HL-60/S4 (cell line): Measurements from ENCODE around the gene DENND6A.
"Not testable (repeated sequence)": the region's sequence is repeated elsewhere in the genome, so short reads cannot be mapped to it uniquely, and the experiment has no call there.

Source experiments
- in situ Hi-C: fragments of 300-500 bp; cut with MboI; formaldehyde crosslinking; loops from 2 replicates; pipeline ENCODE4 v1.14.3; 2022; ENCODE audit warnings: low sequenced_read_pairs

Gene DENND6A

DNA sequence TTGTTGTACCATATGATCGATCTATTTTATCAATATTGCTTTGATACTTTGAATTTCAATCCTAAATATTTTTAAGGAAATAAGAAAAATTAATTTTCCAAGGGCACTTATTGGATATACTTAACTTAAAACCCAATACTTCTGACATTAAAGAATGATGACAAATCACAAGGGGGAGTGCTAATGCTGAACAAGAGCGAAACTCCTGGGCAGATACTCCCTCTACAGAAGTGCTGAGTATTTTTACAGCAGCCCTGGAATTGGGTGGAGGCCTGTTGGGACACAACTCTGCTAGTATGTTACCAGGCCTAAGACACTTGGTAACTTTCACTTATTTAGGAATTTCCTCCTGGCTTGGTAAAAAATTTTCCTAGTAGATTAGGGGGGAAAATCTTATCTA is 46.2 kb downstream of the DENND6A start:
- in situ Hi-C loops: no loop called here

GRCh38 chr3:57644740-57645139 is 48.1 kb downstream of the DENND6A start:
- in situ Hi-C loops: no loop called here

DNA sequence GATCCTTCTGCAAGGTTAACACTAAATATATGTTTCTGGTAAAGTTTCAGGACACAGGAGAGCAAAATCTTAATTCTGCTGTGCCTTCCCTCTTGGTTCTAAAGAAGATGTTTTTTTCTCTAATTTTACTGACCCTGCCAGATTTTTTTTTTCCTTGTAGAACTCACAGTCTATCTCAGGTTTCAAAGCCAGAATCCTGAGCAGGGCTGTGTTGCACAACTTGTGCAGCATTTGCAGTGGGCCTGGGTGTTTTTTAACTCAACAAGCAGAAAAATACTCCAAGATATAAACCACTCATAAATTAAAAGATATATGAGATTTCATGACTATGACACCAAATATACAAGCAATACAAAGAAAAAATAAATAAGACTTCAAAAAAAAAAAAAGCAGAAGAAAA is 55.5 kb downstream of the DENND6A start:
- in situ Hi-C loops: no loop called here

GRCh38 chr3:57634259-57634658 is 58.6 kb downstream of the DENND6A start:
- in situ Hi-C loops: not testable (repeated sequence)

- in situ Hi-C loops: no loop called here
Observed at GRCh38 chr3:57627976-57628375, 64.9 kb downstream of the DENND6A start.

DNA sequence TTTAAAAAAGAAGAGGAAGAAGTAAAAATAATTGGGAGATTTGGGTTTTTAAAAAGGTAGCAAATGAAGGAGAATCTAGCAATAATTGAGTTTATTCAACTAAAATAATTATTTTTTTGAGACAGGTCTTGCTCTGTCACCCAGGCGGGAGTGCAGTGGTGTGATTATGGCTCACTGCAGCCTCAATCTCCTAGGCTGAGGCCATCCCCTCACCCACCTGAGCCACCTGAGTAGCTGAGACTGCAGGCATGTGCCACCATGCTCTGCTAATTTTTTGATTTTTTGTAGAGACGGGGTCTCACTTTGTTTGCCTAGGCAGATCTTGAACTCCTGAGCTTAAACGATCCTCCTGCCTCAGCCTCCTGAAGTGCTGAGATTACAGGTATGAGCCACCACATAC is 68.1 kb downstream of the DENND6A start:
- in situ Hi-C loops: no loop called here

DNA sequence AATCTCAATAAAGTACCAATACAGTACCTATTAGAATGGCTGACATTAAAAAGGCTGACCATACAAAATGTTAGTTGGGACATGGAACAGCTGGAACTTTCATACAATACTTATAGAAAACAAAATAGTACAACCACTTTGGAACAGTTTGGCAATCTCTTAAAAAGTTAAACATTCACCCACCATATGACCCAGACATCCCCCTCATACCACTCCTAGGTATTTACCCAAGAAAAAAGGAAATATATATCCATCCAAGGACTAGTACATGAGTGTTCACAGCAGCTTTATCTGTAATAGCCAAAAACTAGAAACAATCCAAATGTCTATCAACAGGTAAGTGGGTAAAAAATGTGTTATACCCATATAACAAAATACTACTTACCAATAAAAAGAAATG is 70.5 kb downstream of the DENND6A start:
- in situ Hi-C loops: no loop called here

DNA sequence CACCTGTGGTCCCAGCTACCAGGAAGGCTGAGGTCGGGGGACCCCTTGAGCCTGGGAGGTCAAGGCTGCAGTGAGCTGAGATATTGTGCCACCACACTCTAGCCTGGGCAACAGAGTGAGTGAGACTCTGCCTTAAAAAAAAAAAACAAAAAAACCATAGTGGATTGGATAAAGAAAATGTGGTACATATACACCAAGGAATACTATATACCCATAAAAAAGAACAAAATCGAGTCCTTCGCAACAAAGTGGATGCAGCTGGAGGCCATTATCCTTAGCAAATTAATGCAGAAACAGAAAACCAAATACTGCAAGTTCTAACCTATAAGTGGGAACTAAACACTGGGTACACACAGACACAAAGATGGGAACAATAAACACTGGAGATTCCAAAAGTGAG is 75.1 kb downstream of the DENND6A start:
- in situ Hi-C loops: no loop called here

DNA sequence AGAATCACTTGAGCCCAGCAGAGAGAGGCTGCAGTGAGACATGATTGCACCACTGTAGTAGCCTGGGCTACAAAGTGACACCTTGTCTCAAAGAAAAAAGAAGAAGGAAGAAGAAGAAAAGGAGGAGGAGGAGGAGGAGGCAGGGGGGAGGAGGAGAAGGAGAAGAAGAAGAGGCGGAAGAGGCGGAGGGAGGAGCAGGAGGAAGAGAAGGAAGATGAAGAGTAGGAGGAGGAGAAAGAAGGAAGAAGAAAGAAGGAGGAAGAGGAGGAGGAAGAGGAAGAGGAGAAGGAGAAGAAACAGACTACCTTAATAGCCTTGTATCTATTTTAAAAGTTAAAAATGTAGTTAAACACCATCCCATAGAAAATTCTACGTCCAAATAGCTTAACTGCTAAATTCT is 76.6 kb downstream of the DENND6A start:
- in situ Hi-C loops: no loop called here

DNA sequence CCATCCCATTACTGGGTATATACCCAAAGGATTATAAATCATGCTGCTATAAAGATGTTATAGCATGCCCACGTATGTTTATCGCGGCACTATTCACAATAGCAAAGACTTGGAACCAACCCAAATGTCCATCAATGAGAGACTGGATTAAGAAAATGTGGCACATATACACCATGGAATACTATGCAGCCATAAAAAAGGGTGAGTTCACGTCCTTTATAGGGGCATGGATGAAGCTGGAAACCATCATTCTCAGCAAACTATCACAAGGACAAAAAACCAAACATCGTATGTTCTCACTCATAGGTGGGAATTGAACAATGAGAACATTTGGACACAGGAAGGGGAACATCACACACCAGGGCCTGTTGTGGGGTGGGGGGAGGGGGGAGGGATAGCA is 81.0 kb downstream of the DENND6A start:
- in situ Hi-C loops: not testable (repeated sequence)

DNA sequence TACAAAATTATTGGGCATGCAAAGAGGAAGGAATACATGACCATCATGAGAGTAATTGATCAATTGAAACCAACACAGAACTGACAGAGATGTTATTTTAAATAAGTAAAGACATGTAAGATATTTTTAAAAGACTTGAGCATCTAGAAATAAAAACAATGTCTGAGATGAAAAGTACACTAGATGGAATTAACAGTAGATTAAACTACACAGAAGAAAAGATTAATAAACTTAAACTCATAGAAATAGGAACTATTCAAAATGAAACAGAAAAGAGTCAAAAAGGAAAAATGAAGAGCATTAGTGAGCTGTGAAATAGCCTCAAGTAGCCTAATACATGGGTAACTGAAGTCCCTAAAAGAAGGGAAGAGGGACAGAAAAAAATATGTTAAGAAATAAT is 87.2 kb downstream of the DENND6A start:
- in situ Hi-C loops: no loop called here

DNA sequence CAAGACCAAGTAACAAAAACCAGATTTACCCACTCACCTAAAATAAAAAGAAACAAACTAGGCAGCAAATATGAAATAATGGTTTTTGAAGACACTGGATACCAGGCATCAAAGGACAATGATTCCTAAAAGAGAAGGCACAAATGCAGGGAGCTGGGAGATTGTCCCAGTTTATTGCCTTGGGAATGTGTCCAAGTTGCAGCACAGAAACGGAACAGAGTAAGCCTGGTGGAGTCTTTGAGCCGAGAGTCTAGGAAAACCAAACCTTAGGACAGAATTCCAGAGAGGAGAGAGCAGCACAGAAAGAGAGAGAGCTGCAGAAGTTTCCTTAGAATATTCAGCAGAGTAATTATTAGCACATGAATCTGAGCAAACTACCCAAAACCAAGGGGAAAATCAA is 87.9 kb downstream of the DENND6A start:
- in situ Hi-C loops: no loop called here

GRCh38 chr3:57600195-57600594 is 92.7 kb downstream of the DENND6A start:
- in situ Hi-C loops: no loop called here

GRCh38 chr3:57598765-57599360 is 94.0 kb downstream of the DENND6A start:
- in situ Hi-C loops: no loop called here

DNA sequence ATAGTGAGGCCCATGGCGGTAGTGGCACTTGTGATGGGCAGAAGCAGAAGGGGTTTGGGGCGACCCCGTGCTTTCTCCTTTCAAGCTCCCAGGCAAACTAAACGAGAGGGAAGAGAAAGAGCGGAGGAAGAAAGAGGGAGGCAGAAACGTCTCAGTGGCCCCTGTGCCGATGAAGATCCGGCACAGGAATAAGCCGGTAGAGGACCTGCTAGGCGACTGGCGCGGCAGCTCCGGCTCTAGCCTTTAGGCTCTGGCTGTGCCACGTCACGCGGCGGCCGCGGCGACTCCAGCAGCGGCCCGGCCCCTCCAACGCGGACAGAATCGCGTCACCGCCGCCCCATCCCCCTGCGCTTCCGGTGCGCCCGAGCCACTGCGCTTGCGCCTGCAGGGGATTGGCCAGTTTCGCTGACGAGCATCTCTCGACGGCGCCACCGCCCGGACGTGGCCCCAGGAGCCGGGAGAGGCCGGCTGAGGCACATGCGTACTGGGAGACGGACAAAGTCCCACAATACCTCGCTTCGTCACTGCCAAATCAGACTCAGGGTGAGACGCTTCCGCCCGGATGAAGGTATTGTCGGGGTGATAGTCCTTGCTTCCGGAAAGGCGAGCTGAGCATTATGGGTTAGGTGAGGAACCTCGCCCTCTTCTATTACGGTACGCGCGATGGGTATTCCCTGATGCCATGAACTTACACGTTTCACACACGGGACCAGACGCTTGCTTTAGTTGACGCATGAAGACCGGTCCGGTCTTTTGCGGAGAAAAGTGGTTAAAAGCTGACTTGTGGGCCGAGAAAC is 95.6 kb downstream of the DENND6A start, which contains the start of gene ARF4:
ARF4 (minus strand) TSS at position 218 of the 797 bp plus-strand sequence; CDS start at position 14, 204 bp downstream.
- in situ Hi-C loops: no loop called here

DNA sequence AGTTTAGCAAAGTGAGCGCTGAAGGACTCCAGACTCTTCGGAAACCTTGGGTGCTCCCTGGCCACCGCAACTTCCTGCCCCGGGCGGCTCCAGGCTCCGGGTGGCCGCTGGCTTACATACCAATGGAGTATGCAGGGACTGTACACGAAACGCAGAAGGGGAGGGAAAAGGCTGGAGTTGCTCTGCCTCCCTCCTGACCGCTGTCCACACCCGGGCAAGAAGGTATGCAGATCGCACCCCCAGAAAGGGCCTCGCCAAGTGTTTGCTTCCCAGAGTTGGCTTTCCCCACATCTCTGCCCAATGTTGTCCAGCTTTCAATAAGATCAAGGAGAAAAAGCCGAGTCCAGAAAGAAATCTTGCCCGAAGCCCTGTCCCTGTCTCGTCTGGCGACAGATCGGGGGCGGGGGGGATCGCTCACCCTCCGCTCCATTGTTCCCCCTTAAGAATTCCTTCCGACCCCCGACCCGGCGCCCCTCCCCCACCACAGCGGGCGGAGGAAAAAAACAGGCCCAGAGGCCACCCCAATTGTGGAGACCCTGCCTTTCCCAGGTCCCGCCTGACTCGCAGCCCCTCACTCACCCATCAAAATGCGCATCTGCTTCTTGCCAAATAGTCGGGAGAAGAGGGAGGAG is 96.3 kb downstream of the DENND6A start:
- in situ Hi-C loops: no loop called here

DNA sequence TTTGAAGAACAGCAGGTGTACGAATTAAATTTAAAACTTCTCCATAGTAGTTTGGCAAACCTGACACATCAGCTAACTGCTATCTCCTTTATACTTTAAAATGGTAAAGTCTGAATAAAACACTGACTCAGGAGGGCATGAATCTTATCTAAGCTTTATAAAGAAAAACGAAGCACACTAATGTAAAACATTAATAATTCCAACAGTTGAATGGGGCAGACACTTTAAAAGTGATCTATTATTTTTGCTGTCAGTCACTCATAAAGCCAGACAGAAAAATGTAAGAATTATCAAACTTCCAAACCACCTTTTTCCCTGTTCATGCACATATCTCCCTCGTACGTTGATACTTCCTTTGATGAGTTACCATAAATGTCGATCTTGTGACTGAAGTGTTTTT is 98.3 kb downstream of the DENND6A start:
- in situ Hi-C loops: no loop called here

DNA sequence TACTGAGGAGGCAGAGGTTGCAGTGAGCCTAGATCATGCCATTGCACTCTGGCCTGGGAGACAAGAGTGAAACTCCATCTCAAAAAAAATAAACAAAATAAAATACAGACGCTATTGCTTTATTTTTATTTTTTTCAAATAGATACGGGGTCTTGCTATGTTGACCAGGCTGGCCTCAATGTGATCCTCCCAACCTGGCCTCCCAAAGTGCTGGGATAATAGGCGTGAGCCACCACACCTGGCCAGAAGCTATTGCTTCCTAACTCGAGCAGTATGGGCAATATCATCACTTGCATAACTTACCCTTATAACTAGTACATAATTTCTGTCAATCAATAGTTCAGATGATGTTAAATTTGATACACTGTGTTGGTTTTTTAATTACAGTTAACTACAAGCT is 98.7 kb downstream of the DENND6A start:
- in situ Hi-C loops: no loop called here

- in situ Hi-C loops: no loop called here
Observed at GRCh38 chr3:57592306-57592705, 100.6 kb downstream of the DENND6A start.

DNA sequence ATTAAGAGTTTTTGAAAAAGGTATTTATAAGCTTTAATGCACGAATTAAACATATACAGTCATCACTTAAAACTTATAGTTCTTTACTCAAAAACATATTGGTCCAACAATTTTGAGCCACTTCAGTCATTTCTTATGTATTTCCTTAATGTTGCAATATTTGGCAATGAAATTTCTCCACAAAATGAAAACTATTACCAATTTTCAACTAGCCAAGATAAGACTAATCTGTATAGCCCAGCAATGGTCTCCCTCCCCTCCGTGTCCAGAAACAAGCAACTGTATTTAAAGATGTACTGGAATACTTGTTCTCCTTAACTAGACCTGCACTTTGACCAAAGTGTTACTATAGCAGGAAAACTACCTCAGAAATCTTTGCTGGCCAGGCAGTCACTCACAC is 105.0 kb downstream of the DENND6A start:
- in situ Hi-C loops: no loop called here

GRCh38 chr3:57586778-57587177 is 106.1 kb downstream of the DENND6A start:
- in situ Hi-C loops: no loop called here

DNA sequence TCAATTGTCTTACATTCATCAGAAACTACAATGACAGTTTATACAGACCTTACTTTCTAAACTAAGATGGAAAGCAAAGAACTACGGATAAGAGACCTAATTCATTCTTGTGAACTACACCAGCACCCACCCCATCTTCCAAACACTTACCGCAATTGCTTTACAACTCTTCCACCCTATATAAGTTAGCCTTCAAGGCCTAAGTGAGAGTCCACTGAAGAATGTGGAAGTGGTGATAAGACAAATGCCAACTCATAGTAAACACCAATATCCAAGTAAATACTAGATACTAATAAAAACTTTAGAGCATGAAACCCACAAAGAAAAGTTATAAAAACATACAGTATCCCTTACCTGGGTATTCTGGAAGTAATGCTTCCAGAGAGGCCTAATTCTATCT is 109.3 kb downstream of the DENND6A start:
- in situ Hi-C loops: no loop called here
